HEK293 (cell line): ENCODE measurements around the gene GNG7.

Experiments
- CTCF ChIP-seq: fragments of 450-650 bp; formaldehyde crosslinking; IDR thresholded peaks from 2 replicates; pipeline ENCODE4 v1.5.1; 2016; ENCODE audit warnings: missing biosample characterization, missing genetic modification characterization
- PATZ1 ChIP-seq: fragments of 450-650 bp; formaldehyde crosslinking; IDR thresholded peaks from 2 replicates; pipeline ENCODE4 v1.5.1; 2016; ENCODE audit warnings: missing biosample characterization, missing genetic modification characterization
- ZNF24 ChIP-seq: fragments of 450-650 bp; formaldehyde crosslinking; IDR thresholded peaks from 2 replicates; pipeline ENCODE4 v1.5.1; 2016; ENCODE audit warnings: missing biosample characterization, missing genetic modification characterization
- ZNF843 ChIP-seq: fragments of 450-650 bp; formaldehyde crosslinking; IDR thresholded peaks from 2 replicates; pipeline ENCODE4 v1.5.1; 2016; ENCODE audit warnings: missing biosample characterization, missing genetic modification characterization

GRCh38 chr19:2634228-2634951 lies 68.1 kb downstream of the GNG7 start:
- TF ChIP-seq ZNF24 (no peak), PATZ1 (tag by site-specific recombination) (no peak), ZNF843 (tag by site-specific recombination) (no peak), CTCF (tag by site-specific recombination) (no peak)
